SK-N-MC (cell line): ENCODE results near the gene SNX32.

Experiments used
- EZH2 ChIP-seq: fragments of 200-600 bp; sonication (generic); IDR thresholded peaks from one replicate; pipeline ENCODE4 v1.6.1; 2017; ENCODE audit warnings: antibody characterized with exemption
- FOXP2 ChIP-seq: optimal IDR thresholded peaks from 2 replicates; pipeline ENCODE3; 2011; ENCODE audit warnings: mild to moderate bottlenecking, moderate library complexity; ENCODE audit not compliant: insufficient read depth; ENCODE audit errors: extremely low read length, control extremely low read depth
- POLR2AphosphoS5 ChIP-seq: IDR thresholded peaks from 2 replicates; pipeline ENCODE4 v1.6.1; 2012; ENCODE audit warnings: mild to moderate bottlenecking, low read depth, low read length, borderline replicate concordance

- TF ChIP-seq EZH2, result no peak
- TF ChIP-seq POLR2AphosphoS5, result peak; percentile 13; the same call in 1 of the 2 replicates
- no peak for TF ChIP-seq FOXP2
Measured at GRCh38 chr11:65856689-65857499, 23.1 kb downstream of the SNX32 start.
